Lower leg skin (tissue), 4 donors: ENCODE results near the gene COL4A4. TPM values are rescaled to one million over a fixed set of nuclear protein-coding genes. Genes with fewer than 3 reads are reported as not detected.

Source experiments
- DNase-seq, 2 donors: peaks; one replicate each; pipeline ENCODE4 v3.0.0-alpha.2; 2019; ENCODE audit warnings: low spot score in 2 of 2
- H3K4me3 ChIP-seq: fragments of 200-600 bp; sonication (generic); 2 replicates; pipeline ENCODE4 v1.5.1; 2017; ENCODE audit warnings: mild to moderate bottlenecking, low read depth; ENCODE audit not compliant: poor library complexity, severe bottlenecking
- CTCF ChIP-seq, 3 donors: fragments of 450-650 bp; IDR thresholded peaks; one replicate each; pipeline ENCODE4 v1.5.1; 2016; ENCODE audit warnings: antibody characterized with exemption in 3 of 3, mild to moderate bottlenecking in 3 of 3, moderate library complexity in 2 of 3
- POLR2A ChIP-seq, 2 donors: fragments of 450-650 bp; IDR thresholded peaks; one replicate each; pipeline ENCODE4 v1.6.1; 2016 to 2017; ENCODE audit warnings: antibody characterized with exemption in 2 of 2, mild to moderate bottlenecking in 1 of 2, moderate library complexity in 1 of 2
- WGBS, 2 donors: methylation state at CpG; one replicate each; pipeline ENCODE4 v1.1.5; 2018; 5-methylcytosine and 5-hydroxymethylcytosine counted together
- intact Hi-C: fragments of 100-400 bp; cut with DNase I; formaldehyde crosslinking; loops from one replicate; pipeline ENCODE4 v1.15.0; 2023; ENCODE audit warnings: low total_unique reads
- total RNA-seq, 4 donors: library from RNA; depleted of rRNA; stranded (reverse); fragments of >200 nt; gene quantifications; one replicate each; pipeline ENCODE4 v1.1.0, GENCODE V29; 2016

The COL4A4 gene
- total RNA-seq, 4 donors from 2014 or later: 0.04 to 0.58 (median 0.18) TPM

- no peak overlapping the region for H3K4me3 ChIP-seq
- 76 to 91% methylated on average over 2 of the region's 2 CpGs for WGBS, 2 donors
- TF ChIP-seq CTCF (IDR thresholded peaks at IDR 0.05) (no peak), POLR2A (IDR thresholded peaks at IDR 0.05) (no peak)
- intact Hi-C loops: no loop called here
- DNase-seq: no peak
These were observed 138.5 kb downstream of the COL4A4 start for GRCh38 chr2:227025510-227025909.

GRCh38 chr2:227022608-227023007 is 141.4 kb downstream of the COL4A4 start:
- H3K4me3 ChIP-seq: no peak overlapping the region
- no peak for DNase-seq
- intact Hi-C loops: no loop called here
- TF ChIP-seq POLR2A (IDR thresholded peaks at IDR 0.05) (no peak), CTCF (IDR thresholded peaks at IDR 0.05) (no peak)
- 69 to 78% methylated on average over 3 of the region's 3 CpGs for WGBS, 2 donors

- intact Hi-C loops: no loop called here
- peak in 1 of 2 donors; percentile 40 for DNase-seq
- no peak for TF ChIP-seq POLR2A (IDR thresholded peaks at IDR 0.05)
- no peak for TF ChIP-seq CTCF (IDR thresholded peaks at IDR 0.05)
- 67 to 68% methylated on average over 2 of the region's 2 CpGs for WGBS, 2 donors
- H3K4me3 ChIP-seq: no peak overlapping the region
These were observed 143.6 kb downstream of the COL4A4 start for GRCh38 chr2:227020416-227020815.

GRCh38 chr2:227016894-227017293 is 147.1 kb downstream of the COL4A4 start:
- no peak for TF ChIP-seq POLR2A (IDR thresholded peaks at IDR 0.05)
- WGBS, 2 donors: 58 to 77% methylated on average over 4 of the region's 4 CpGs
- DNase-seq: no peak
- no peak overlapping the region for H3K4me3 ChIP-seq
- intact Hi-C loops: no loop called here

- TF ChIP-seq POLR2A (IDR thresholded peaks at IDR 0.05): no peak
- TF ChIP-seq CTCF (IDR thresholded peaks at IDR 0.05): no peak
- intact Hi-C loops: no loop called here
- H3K4me3 ChIP-seq: no peak overlapping the region
- WGBS, 2 donors: 81 to 87% methylated on average over 8 of the region's 8 CpGs
- peak in 1 of 2 donors; percentile 76 for DNase-seq
These were observed 150.1 kb downstream of the COL4A4 start for GRCh38 chr2:227013881-227014280.

GRCh38 chr2:227013330-227013729 is 150.7 kb downstream of the COL4A4 start:
- intact Hi-C loops: no loop called here

More at GRCh38 chr2:227013330-227013729, 150.7 kb downstream of the COL4A4 start:
- DNase-seq: peak in 1 of 2 donors; percentile 67
- H3K4me3 ChIP-seq: no peak overlapping the region
- 88 to 90% methylated on average over 9 of the region's 9 CpGs for WGBS, 2 donors
- no peak for TF ChIP-seq CTCF (IDR thresholded peaks at IDR 0.05)
